Body of pancreas (tissue), 4 donors: ENCODE results near the gene EMX1.

Experiments used
- CTCF ChIP-seq, 7 experiments: fragments of 450-650 bp in 4 of 7; fragments of 200-600 bp in 3 of 7; sonication (generic) in 3 of 7; IDR thresholded peaks; one replicate each; pipeline ENCODE4 v1.5.1; 2016 to 2019; ENCODE audit warnings: antibody characterized with exemption in 7 of 7
- POLR2A ChIP-seq, 3 donors: fragments of 450-650 bp; IDR thresholded peaks; one replicate each; pipeline ENCODE4 v1.6.1; 2016; ENCODE audit warnings: antibody characterized with exemption in 3 of 3, mild to moderate bottlenecking in 2 of 3

- TF ChIP-seq CTCF (IDR thresholded peaks at IDR 0.05): no peak
- TF ChIP-seq POLR2A (IDR thresholded peaks at IDR 0.05): no peak
Measured at GRCh38 chr2:72942881-72943418, 25.6 kb downstream of the EMX1 start.
